Panc1 (cell line): Measurements from ENCODE around the gene MTHFS.

Source experiments
- POLR2AphosphoS5 ChIP-seq: IDR thresholded peaks from 2 replicates; pipeline ENCODE4 v1.6.1; 2012; ENCODE audit warnings: mild to moderate bottlenecking, low read depth, low read length, moderate library complexity
- REST ChIP-seq, 2 experiments: IDR thresholded peaks; 2 replicates each; pipeline ENCODE4 v1.6.1; 2011 to 2012; ENCODE audit warnings: low read depth in 2 of 2, control low read depth in 1 of 2, low read length in 1 of 2, mild to moderate bottlenecking in 1 of 2, moderate library complexity in 1 of 2; ENCODE audit not compliant: insufficient read depth in 1 of 2
- TF ChIP-seq, protein P1 (sequence below): fragments of 450-650 bp; IDR thresholded peaks from 2 replicates; pipeline ENCODE4 v1.5.1; 2017; ENCODE audit warnings: mild to moderate bottlenecking

- TF ChIP-seq, protein P1, sequence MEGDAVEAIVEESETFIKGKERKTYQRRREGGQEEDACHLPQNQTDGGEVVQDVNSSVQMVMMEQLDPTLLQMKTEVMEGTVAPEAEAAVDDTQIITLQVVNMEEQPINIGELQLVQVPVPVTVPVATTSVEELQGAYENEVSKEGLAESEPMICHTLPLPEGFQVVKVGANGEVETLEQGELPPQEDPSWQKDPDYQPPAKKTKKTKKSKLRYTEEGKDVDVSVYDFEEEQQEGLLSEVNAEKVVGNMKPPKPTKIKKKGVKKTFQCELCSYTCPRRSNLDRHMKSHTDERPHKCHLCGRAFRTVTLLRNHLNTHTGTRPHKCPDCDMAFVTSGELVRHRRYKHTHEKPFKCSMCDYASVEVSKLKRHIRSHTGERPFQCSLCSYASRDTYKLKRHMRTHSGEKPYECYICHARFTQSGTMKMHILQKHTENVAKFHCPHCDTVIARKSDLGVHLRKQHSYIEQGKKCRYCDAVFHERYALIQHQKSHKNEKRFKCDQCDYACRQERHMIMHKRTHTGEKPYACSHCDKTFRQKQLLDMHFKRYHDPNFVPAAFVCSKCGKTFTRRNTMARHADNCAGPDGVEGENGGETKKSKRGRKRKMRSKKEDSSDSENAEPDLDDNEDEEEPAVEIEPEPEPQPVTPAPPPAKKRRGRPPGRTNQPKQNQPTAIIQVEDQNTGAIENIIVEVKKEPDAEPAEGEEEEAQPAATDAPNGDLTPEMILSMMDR, result no peak
- TF ChIP-seq POLR2AphosphoS5, result no peak
- no peak for TF ChIP-seq REST (IDR thresholded peaks at IDR 0.05; ENCODE audit: insufficient read depth in 1 of 2, low read depth in 2 of 2, low read length in 1 of 2)
Observed at GRCh38 chr15:79837846-79838245, 59.0 kb downstream of the MTHFS start.
